SU-DHL-6 (cell line): ENCODE measurements around the gene GSG1.

Experiments
- H2AFZ ChIP-seq: fragments of 200-600 bp; sonication (generic); 2 replicates; pipeline ENCODE4 v1.6.1; 2014; ENCODE audit warnings: low read depth, mild to moderate bottlenecking, moderate library complexity, mixed read lengths, antibody characterized with exemption, low read length; ENCODE audit not compliant: severe bottlenecking
- H3F3A ChIP-seq: fragments of 200-600 bp; shearing (Covaris generic); 2 replicates; pipeline ENCODE4 v1.6.0; 2016; ENCODE audit warnings: antibody characterized with exemption, mild to moderate bottlenecking; ENCODE audit not compliant: insufficient read depth
- H3K27ac ChIP-seq: fragments of 200-600 bp; sonication (generic); 2 replicates; pipeline ENCODE4 v1.5.1; 2016; ENCODE audit warnings: low read depth, mild to moderate bottlenecking, low read length, moderate library complexity, mixed read lengths
- H3K27me3 ChIP-seq: fragments of 200-600 bp; sonication (generic), shearing (Covaris generic); 2 replicates; pipeline ENCODE4 v1.6.0; 2014; ENCODE audit warnings: mild to moderate bottlenecking, low read length
- H3K36me3 ChIP-seq: fragments of 200-600 bp; sonication (generic); 2 replicates; pipeline ENCODE4 v1.6.1; 2014; ENCODE audit warnings: mild to moderate bottlenecking, low read length, mixed read lengths
- H3K4me2 ChIP-seq: fragments of 300-600, 200-600 bp; shearing (Covaris generic), sonication (generic); 2 replicates; pipeline ENCODE4 v1.6.0; 2014; ENCODE audit warnings: low read length, low read depth, mild to moderate bottlenecking; ENCODE audit not compliant: poor library complexity, severe bottlenecking
- H3K4me3 ChIP-seq: fragments of 200-600 bp; sonication (generic); 2 replicates; pipeline ENCODE4 v1.5.1; 2014; ENCODE audit warnings: antibody characterized with exemption, low read length, mild to moderate bottlenecking, mixed read lengths; ENCODE audit not compliant: insufficient read depth, poor library complexity, severe bottlenecking
- H3K79me2 ChIP-seq: fragments of 200-600 bp; sonication (generic); 2 replicates; pipeline ENCODE4 v1.6.1; 2014; ENCODE audit warnings: mild to moderate bottlenecking, low read length, moderate library complexity; ENCODE audit not compliant: insufficient read depth
- H3K9ac ChIP-seq: fragments of 200-600 bp; sonication (generic); 2 replicates; pipeline ENCODE4 v1.7.0; 2014; ENCODE audit warnings: mild to moderate bottlenecking, low read length
- H3K9me2 ChIP-seq: fragments of 200-600 bp; sonication (generic); replicated peaks from 2 replicates; pipeline ENCODE4 v1.6.1; 2014; ENCODE audit warnings: low read length; ENCODE audit not compliant: insufficient read depth
- H3K9me3 ChIP-seq: fragments of 200-600 bp; sonication (generic); 2 replicates; pipeline ENCODE4 v1.6.1; 2014; ENCODE audit warnings: low read length, mixed read lengths; ENCODE audit not compliant: insufficient read depth
- H4K20me1 ChIP-seq: fragments of 200-600 bp; sonication (generic); 2 replicates; pipeline ENCODE4 v1.6.1; 2014; ENCODE audit warnings: low read depth, mild to moderate bottlenecking, antibody characterized with exemption, low read length, moderate library complexity, mixed read lengths
- CTCF ChIP-seq: fragments of 200-600 bp; sonication (generic); IDR thresholded peaks from one replicate; pipeline ENCODE4 v1.5.1; 2017; ENCODE audit warnings: antibody characterized with exemption, mild to moderate bottlenecking, low read length, moderate library complexity; ENCODE audit not compliant: insufficient read depth, poor library complexity, severe bottlenecking
- EZH2phosphoT487 ChIP-seq: fragments of 200-600 bp; sonication (generic), shearing (Covaris generic); conservative IDR thresholded peaks from 2 replicates; pipeline ENCODE4 v1.6.1; 2018; ENCODE audit warnings: mild to moderate bottlenecking, antibody characterized with exemption, low read length, moderate library complexity, mixed read lengths

GSG1 gene

GRCh38 chr12:13088496-13088895, 15.0 kb downstream of the GSG1 start:
- Histone ChIP-seq H3K4me3 (no peak overlapping the region), H3K27me3 (no peaks in the 10 kb centered on the region), H3K79me2 (no peaks in the 10 kb centered on the region), H3K9me3 (no peaks in the 10 kb centered on the region), H3K27ac (no peak overlapping the region), H3K36me3 (no peaks in the 10 kb centered on the region), H3K9ac (no peak overlapping the region), H3K4me2 (no peak overlapping the region), H4K20me1 (no peaks in the 10 kb centered on the region), H2AFZ (no peak overlapping the region), H3K9me2 (no peaks in the 10 kb centered on the region), H3F3A (no peaks in the 10 kb centered on the region)
- TF ChIP-seq EZH2phosphoT487 (no peak), CTCF (no peak)

GRCh38 chr12:13087766-13088165, 15.7 kb downstream of the GSG1 start:
- no peaks in the 10 kb centered on the region for H3K36me3 ChIP-seq
- no peaks in the 10 kb centered on the region for H4K20me1 ChIP-seq
- TF ChIP-seq CTCF, result no peak
- no peak for TF ChIP-seq EZH2phosphoT487
- H3K9me3 ChIP-seq, result no peaks in the 10 kb centered on the region
- H3K4me3 ChIP-seq, result no peak overlapping the region
- no peaks in the 10 kb centered on the region for H3F3A ChIP-seq
- no peak overlapping the region for H3K4me2 ChIP-seq
- no peaks in the 10 kb centered on the region for H3K9me2 ChIP-seq
- H3K27me3 ChIP-seq, result no peaks in the 10 kb centered on the region
- H3K79me2 ChIP-seq, result no peaks in the 10 kb centered on the region
- no peak overlapping the region for H3K27ac ChIP-seq
- H2AFZ ChIP-seq, result no peak overlapping the region
- H3K9ac ChIP-seq, result no peak overlapping the region

GRCh38 chr12:13085968-13086686, 17.3 kb downstream of the GSG1 start:
- H3K27me3 ChIP-seq, result no peaks in the 10 kb centered on the region
- no peaks in the 10 kb centered on the region for H4K20me1 ChIP-seq
- no peaks in the 10 kb centered on the region for H3K9me2 ChIP-seq
- no peaks in the 10 kb centered on the region for H3K79me2 ChIP-seq
- H3K4me2 ChIP-seq, result no peak overlapping the region
- H3K4me3 ChIP-seq, result no peak overlapping the region
- no peaks in the 10 kb centered on the region for H3K36me3 ChIP-seq
- H3K27ac ChIP-seq, result no peak overlapping the region
- TF ChIP-seq CTCF (no peak), EZH2phosphoT487 (no peak)
- H3K9me3 ChIP-seq, result no peaks in the 10 kb centered on the region
- H3K9ac ChIP-seq, result no peak overlapping the region
- no peaks in the 10 kb centered on the region for H3F3A ChIP-seq
- H2AFZ ChIP-seq, result no peak overlapping the region
